Measurements from ENCODE around the gene C16orf78.

DNA sequence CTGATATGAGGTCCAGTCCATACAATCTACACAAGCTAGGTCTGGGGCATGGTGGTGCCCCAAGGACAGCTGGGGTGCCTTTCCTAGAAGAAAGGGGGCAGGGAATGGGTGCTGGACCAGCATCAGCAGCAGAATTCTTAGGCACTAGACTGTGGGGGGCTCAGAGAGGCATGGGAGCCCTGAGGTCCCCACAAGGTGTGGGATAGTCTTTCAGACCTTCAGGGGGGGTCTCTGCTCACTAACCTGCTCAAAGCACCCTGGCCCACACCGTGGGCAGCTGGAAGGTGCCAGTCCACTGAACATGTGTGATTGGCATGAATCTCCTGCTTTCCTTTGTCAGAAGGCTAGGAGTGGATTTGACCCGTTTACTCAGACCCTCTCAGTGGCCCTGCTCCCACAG, 26.1 kb upstream of the C16orf78 start:
- TF ChIP-seq EZH2 (IDR thresholded peaks at IDR 0.05) (no peak), POLR2AphosphoS5 (IDR thresholded peaks at IDR 0.05; ENCODE audit: borderline replicate concordance, low read depth, low read length) (no peak), FOXP2 (optimal IDR thresholded peaks at IDR 0.05; ENCODE audit: control extremely low read depth, extremely low read length, insufficient read depth) (no peak)
